Activated gamma-delta T cell (primary cell): Measurements from ENCODE around the gene GIMAP7.
"Not testable (repeated sequence)": the region's sequence is repeated elsewhere in the genome, so short reads cannot be mapped to it uniquely, and the experiment has no call there.

Experiments
- DNase-seq: peaks from one replicate; lab custom pipeline; 2025; lab: John Stamatoyannopoulos, UW
- total RNA-seq, 2 donors: gene quantifications; one replicate each; lab custom pipeline; 2026; lab: John Stamatoyannopoulos, UW

Gene GIMAP7
- 168 to 207 reads per million in 2 donors for total RNA-seq

- no peak for DNase-seq
Measured at GRCh38 chr7:150514748-150515222, at the start of gene GIMAP7. Gene GIMAP7 (plus strand): TSS chr7:150514872. CDS start chr7:150519975, 5,103 bp downstream.

- DNase-seq = no peak
Measured at GRCh38 chr7:150464962-150465361, 49.7 kb upstream of the GIMAP7 start.

GRCh38 chr7:150465414-150465813, 49.3 kb upstream of the GIMAP7 start:
- no peak for DNase-seq

- no peak for DNase-seq
Measured at GRCh38 chr7:150466477-150466876, 48.2 kb upstream of the GIMAP7 start.

GRCh38 chr7:150468241-150468640, 46.4 kb upstream of the GIMAP7 start:
- DNase-seq = no peak

- DNase-seq = no peak
Measured at GRCh38 chr7:150471886-150472285, 42.8 kb upstream of the GIMAP7 start.

- no peak for DNase-seq
Measured at GRCh38 chr7:150473902-150474301, 40.8 kb upstream of the GIMAP7 start.

- no peak for DNase-seq
Measured at GRCh38 chr7:150476285-150476684, 38.4 kb upstream of the GIMAP7 start.

GRCh38 chr7:150476819-150477631, 37.6 kb upstream of the GIMAP7 start:
- no peak for DNase-seq

- no peak for DNase-seq
Measured at GRCh38 chr7:150479023-150479716, 35.5 kb upstream of the GIMAP7 start.

- DNase-seq = no peak
Measured at GRCh38 chr7:150481186-150481920, 33.3 kb upstream of the GIMAP7 start.

- no peak for DNase-seq
Measured at GRCh38 chr7:150481922-150482321, 32.8 kb upstream of the GIMAP7 start.

- not testable (repeated sequence) for DNase-seq
Measured at GRCh38 chr7:150483514-150483913, 31.2 kb upstream of the GIMAP7 start.

GRCh38 chr7:150484071-150484470, 30.6 kb upstream of the GIMAP7 start:
- DNase-seq = not testable (repeated sequence)

GRCh38 chr7:150487625-150488024, 27.0 kb upstream of the GIMAP7 start:
- no peak for DNase-seq

GRCh38 chr7:150489782-150490181, 24.9 kb upstream of the GIMAP7 start:
- no peak for DNase-seq

- DNase-seq = not testable (repeated sequence)
Measured at GRCh38 chr7:150493442-150493841, 21.2 kb upstream of the GIMAP7 start.

GRCh38 chr7:150502519-150502918, 12.2 kb upstream of the GIMAP7 start:
- DNase-seq = no peak

- no peak for DNase-seq
Measured at GRCh38 chr7:150503155-150503554, 11.5 kb upstream of the GIMAP7 start.

- no peak for DNase-seq
Measured at GRCh38 chr7:150503581-150503980, 11.1 kb upstream of the GIMAP7 start.

GRCh38 chr7:150507947-150508602, 6.6 kb upstream of the GIMAP7 start:
- DNase-seq = no peak

GRCh38 chr7:150511048-150511447, 3.6 kb upstream of the GIMAP7 start:
- no peak for DNase-seq
